T-helper 2 cell treated with Interferon-gamma antibody and Interleukin-4, amounts not matched to agents 100 ng/mL and 5 ng/mL, for 36 hours (primary cell): ENCODE results near the gene ACYP1. TPM values are rescaled to one million over a fixed set of nuclear protein-coding genes. Genes with fewer than 3 reads are reported as not detected.

Source experiments
- total RNA-seq: library from RNA; stranded (reverse); gene quantifications from 2 replicates; pipeline ENCODE4 v1.2.3, GENCODE V29; 2022

ACYP1 gene
- total RNA-seq, 1 donor from 2014 or later = 45.4 TPM

Other genes with a start within 250 kb of the ACYP1 start
- not detected in 2 replicates for gene PROX2, start 187.9 kb downstream of the ACYP1 start, total RNA-seq
- gene DLST, start 182.1 kb downstream of the ACYP1 start, total RNA-seq = 93.7 and 94.6 TPM in 2 replicates
- gene RPS6KL1, start 140.8 kb downstream of the ACYP1 start, total RNA-seq = 9.4 and 11.3 TPM in 2 replicates
- gene PGF, start 108.4 kb downstream of the ACYP1 start, total RNA-seq = 0.14 and 0.20 TPM in 2 replicates
- 47.6 TPM in 2 replicates for gene EIF2B2, start 61.1 kb downstream of the ACYP1 start, total RNA-seq
- 22.7 and 23.7 TPM in 2 replicates for gene MLH3, start 12.6 kb downstream of the ACYP1 start, total RNA-seq
- gene ZC2HC1C, start 5.6 kb upstream of the ACYP1 start, total RNA-seq = 1.7 and 1.8 TPM in 2 replicates
- gene NEK9, start 63.0 kb upstream of the ACYP1 start, total RNA-seq = 67.6 and 69.5 TPM in 2 replicates
- gene TMED10, start 112.6 kb upstream of the ACYP1 start, total RNA-seq = 237 and 240 TPM in 2 replicates
- 3.6 and 4.3 TPM in 2 replicates for gene FOS, start 214.8 kb upstream of the ACYP1 start, total RNA-seq